SK-N-SH (cell line): ENCODE results near the gene H1-8. TPM values are rescaled to one million over a fixed set of nuclear protein-coding genes. Genes with fewer than 3 reads are reported as not detected.

Experiments
- CTCF ChIA-PET: fragments of 300-600, 350-600 bp; formaldehyde crosslinking; extraction: SDS; loops from one replicate; lab custom pipeline; 2021; lab: Yijun Ruan, JAX
- POLR2A ChIA-PET: fragments of 350-600 bp; sonication (Branson Sonifier 250); formaldehyde crosslinking; extraction: SDS; loops from one replicate; lab custom pipeline; 2020; ENCODE audit warnings: antibody characterized with exemption, inconsistent platforms; lab: Yijun Ruan, JAX
- DNase-seq: peaks from one replicate; pipeline ENCODE4 v3.0.0; 2012
- H2AFZ ChIP-seq: fragments of 200-600 bp; sonication (generic); 2 replicates; pipeline ENCODE4 v1.8.1; 2016; ENCODE audit warnings: antibody characterized with exemption, mild to moderate bottlenecking, low read depth
- H3F3A ChIP-seq: fragments of 200-600 bp; sonication (generic); replicated peaks from 2 replicates; pipeline ENCODE3; 2016; ENCODE audit warnings: antibody characterized with exemption, mild to moderate bottlenecking; ENCODE audit not compliant: insufficient read depth
- H3K27ac ChIP-seq, 2 experiments: fragments of 200-500 bp in 1 of 2; fragments of 200-600 bp in 1 of 2; sonication (Bioruptor generic) in 1 of 2; sonication (generic), shearing (Covaris generic) in 1 of 2; 2 replicates each; pipeline versions ENCODE4 v1.5.1 to v1.6.1; 2014 to 2016; ENCODE audit warnings: low read depth in 2 of 2, inconsistent platforms in 1 of 2, low read length in 1 of 2, mild to moderate bottlenecking in 1 of 2, mixed read lengths in 1 of 2
- H3K27me3 ChIP-seq: fragments of 200-600 bp; sonication (generic), shearing (Covaris generic); 2 replicates; pipeline ENCODE4 v1.6.1; 2016; ENCODE audit warnings: mixed run types; ENCODE audit not compliant: insufficient read depth
- H3K36me3 ChIP-seq, 2 experiments: fragments of 200-500 bp in 1 of 2; fragments of 200-600 bp in 1 of 2; sonication (Bioruptor generic) in 1 of 2; sonication (generic) in 1 of 2; replicated peaks in 1 of 2; 2 replicates each; pipeline versions ENCODE3 to v1.5.1; 2014 to 2016; ENCODE audit warnings: low read length in 1 of 2, mild to moderate bottlenecking in 1 of 2; ENCODE audit not compliant: insufficient read depth in 2 of 2, control insufficient read depth in 1 of 2
- H3K4me1 ChIP-seq, 2 experiments: fragments of 200-500 bp in 1 of 2; fragments of 200-600 bp in 1 of 2; sonication (Bioruptor generic) in 1 of 2; sonication (generic), shearing (Covaris generic) in 1 of 2; 2 replicates each; pipeline versions ENCODE4 v1.5.1 to v1.6.1; 2014 to 2016; ENCODE audit warnings: low read depth in 1 of 2, low read length in 1 of 2, mixed run types in 1 of 2; ENCODE audit not compliant: insufficient read depth in 2 of 2, control insufficient read depth in 1 of 2
- H3K4me2 ChIP-seq: fragments of 200-600 bp; sonication (generic), shearing (Covaris generic); 2 replicates; pipeline ENCODE4 v1.6.1; 2017; ENCODE audit warnings: mixed run types
- H3K4me3 ChIP-seq, 2 experiments: fragments of 200-500 bp in 1 of 2; fragments of 200-600 bp in 1 of 2; sonication (Bioruptor generic) in 1 of 2; sonication (generic), shearing (Covaris generic) in 1 of 2; 2 replicates each; pipeline versions ENCODE4 v1.5.1 to v1.8.1; 2014 to 2016; ENCODE audit warnings: low read depth in 2 of 2, inconsistent platforms in 1 of 2, low read length in 1 of 2, mild to moderate bottlenecking in 1 of 2, mixed read lengths in 1 of 2, moderate library complexity in 1 of 2
- H3K79me2 ChIP-seq: fragments of 200-600 bp; sonication (generic); 2 replicates; pipeline ENCODE4 v1.8.1; 2017; ENCODE audit warnings: mild to moderate bottlenecking; ENCODE audit not compliant: insufficient read depth
- H3K9ac ChIP-seq: fragments of 200-600 bp; sonication (generic); 2 replicates; pipeline ENCODE4 v1.6.1; 2017; ENCODE audit warnings: mixed run types
- H3K9me2 ChIP-seq: fragments of 200-600 bp; sonication (generic); 2 replicates; pipeline ENCODE4 v1.6.1; 2017; ENCODE audit warnings: mixed run types
- H3K9me3 ChIP-seq: fragments of 200-600 bp; sonication (generic); 2 replicates; pipeline ENCODE4 v1.6.1; 2017; ENCODE audit warnings: mixed run types, mild to moderate bottlenecking, moderate library complexity
- H4K20me1 ChIP-seq: fragments of 200-600 bp; sonication (generic); 2 replicates; pipeline ENCODE4 v1.6.1; 2017; ENCODE audit warnings: mild to moderate bottlenecking, mixed run types; ENCODE audit not compliant: insufficient read depth
- CTCF ChIP-seq: fragments of 200-600 bp; sonication (generic); IDR thresholded peaks from 2 replicates; pipeline ENCODE4 v1.6.1; 2017; ENCODE audit warnings: antibody characterized with exemption, mild to moderate bottlenecking, moderate library complexity
- EP300 ChIP-seq, 2 experiments: IDR thresholded peaks; 2 replicates each; pipeline versions ENCODE4 v1.4.0 to v1.6.1; 2012; ENCODE audit warnings: borderline replicate concordance in 1 of 2, low read depth in 1 of 2, low read length in 1 of 2
- GABPA ChIP-seq: IDR thresholded peaks from 2 replicates; pipeline ENCODE4 v1.4.0; 2012; ENCODE audit warnings: low read depth, mild to moderate bottlenecking
- JUND ChIP-seq: IDR thresholded peaks from 2 replicates; pipeline ENCODE4 v1.4.0; 2012
- NFIC ChIP-seq: IDR thresholded peaks from 2 replicates; pipeline ENCODE4 v1.4.0; 2012; ENCODE audit warnings: borderline replicate concordance
- RAD21 ChIP-seq: IDR thresholded peaks from 2 replicates; pipeline ENCODE4 v1.6.1; 2012; ENCODE audit warnings: mild to moderate bottlenecking, low read length
- RCOR1 ChIP-seq: fragments of 150-350 bp; IDR thresholded peaks from 2 replicates; pipeline ENCODE4 v1.6.1; 2017; ENCODE audit warnings: antibody characterized with exemption, low read length
- REST ChIP-seq: IDR thresholded peaks from 2 replicates; pipeline ENCODE4 v1.6.1; 2012; ENCODE audit warnings: mild to moderate bottlenecking, low read depth, low read length, moderate library complexity
- RXRA ChIP-seq: IDR thresholded peaks from 2 replicates; pipeline ENCODE4 v1.4.0; 2012; ENCODE audit warnings: low read depth, mild to moderate bottlenecking, borderline replicate concordance
- SIN3A ChIP-seq: IDR thresholded peaks from 2 replicates; pipeline ENCODE4 v1.6.1; 2012; ENCODE audit warnings: low read depth, mild to moderate bottlenecking, low read length, moderate library complexity, borderline replicate concordance
- TCF12 ChIP-seq: IDR thresholded peaks from 2 replicates; pipeline ENCODE4 v1.4.0; 2012
- TEAD4 ChIP-seq: IDR thresholded peaks from 2 replicates; pipeline ENCODE4 v1.4.0; 2012; ENCODE audit warnings: mild to moderate bottlenecking, borderline replicate concordance; ENCODE audit not compliant: insufficient read depth
- ZBTB33 ChIP-seq: IDR thresholded peaks from 2 replicates; pipeline ENCODE4 v1.4.0; 2012; ENCODE audit warnings: low read depth, borderline replicate concordance
- WGBS: methylation state at CpG from one replicate; pipeline ENCODE4 v1.1.6; 2017; ENCODE audit warnings: low lambda C conversion rate; 5-methylcytosine and 5-hydroxymethylcytosine counted together
- polyA plus RNA-seq, 3 experiments: library from polyadenylated mRNA; depleted of rRNA; stranded (reverse); fragments of >200 nt; gene quantifications; 2 replicates each; pipeline ENCODE4 v1.2.3, GENCODE V29; 2012
- TF ChIP-seq, protein P1 (sequence below): IDR thresholded peaks from 2 replicates; pipeline ENCODE4 v1.4.0; 2012; ENCODE audit warnings: low read depth, borderline replicate concordance
- TF ChIP-seq, protein P2 (sequence below): fragments of 150-350 bp; IDR thresholded peaks from 2 replicates; pipeline ENCODE4 v1.6.1; 2016; ENCODE audit warnings: mild to moderate bottlenecking, low read depth, low read length

The H1-8 gene
- polyA plus RNA-seq, 1 of the 3 experiments (the other 2 are of a cell fraction): not detected

DNA sequence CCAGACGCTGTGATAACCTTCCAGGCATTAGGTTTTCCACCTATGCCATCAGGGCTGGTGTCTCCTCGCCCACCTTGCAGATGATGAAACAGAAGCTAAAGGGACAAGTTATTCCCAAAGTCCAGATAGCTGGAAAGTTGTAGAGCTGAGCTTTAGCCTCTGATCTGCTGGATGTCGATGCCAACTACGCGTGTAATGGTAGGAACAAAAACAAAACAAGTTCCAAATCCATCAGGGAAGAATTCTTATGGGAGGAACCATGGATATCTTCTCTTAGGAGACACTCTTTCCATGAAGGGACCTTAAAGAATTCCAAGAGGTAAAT lies 42.7 kb upstream of the H1-8 start:
- Histone ChIP-seq H3K4me2 (no peak overlapping the region), H3K9me3 (no peaks in the 10 kb centered on the region), H4K20me1 (no peaks in the 10 kb centered on the region), H2AFZ (no peak overlapping the region), H3K9me2 (no peaks in the 10 kb centered on the region), H3K9ac (no peak overlapping the region), H3K27ac (no peak overlapping the region), H3K36me3 (peaks cover 3 to 21% of the 10 kb centered on the region in 2 experiments), H3K79me2 (no peaks in the 10 kb centered on the region), H3K27me3 (no peaks in the 10 kb centered on the region), H3K4me3 (no peak overlapping the region), H3F3A (no peaks in the 10 kb centered on the region), H3K4me1 (peaks cover 6 to 7% of the 10 kb centered on the region in 2 experiments; a peak in 2 of 4 replicates)
- WGBS: 98% methylated on average over 5 of the region's 5 CpGs
- ChIA-PET CTCF (interaction anchor here (2.1 to 5.8 kb wide), 2 partner anchors 9 to 329 kb away, joined by 5 to 37 read pairs; no protein-coding TSS in a partner anchor), POLR2A (no interaction called here)
- TF ChIP-seq JUND (no peak), REST (no peak), GABPA (no peak), EP300 (IDR thresholded peaks at IDR 0.05; ENCODE audit: borderline replicate concordance in 1 of 2, low read depth in 1 of 2, low read length in 1 of 2) (no peak), RAD21 (no peak), TCF12 (no peak), SIN3A (no peak), ZBTB33 (no peak), TEAD4 (no peak), CTCF (no peak), RCOR1 (no peak), RXRA (no peak), NFIC (no peak)
- TF ChIP-seq, protein P1, sequence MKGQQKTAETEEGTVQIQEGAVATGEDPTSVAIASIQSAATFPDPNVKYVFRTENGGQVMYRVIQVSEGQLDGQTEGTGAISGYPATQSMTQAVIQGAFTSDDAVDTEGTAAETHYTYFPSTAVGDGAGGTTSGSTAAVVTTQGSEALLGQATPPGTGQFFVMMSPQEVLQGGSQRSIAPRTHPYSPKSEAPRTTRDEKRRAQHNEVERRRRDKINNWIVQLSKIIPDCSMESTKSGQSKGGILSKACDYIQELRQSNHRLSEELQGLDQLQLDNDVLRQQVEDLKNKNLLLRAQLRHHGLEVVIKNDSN: no peak
- TF ChIP-seq, protein P2, sequence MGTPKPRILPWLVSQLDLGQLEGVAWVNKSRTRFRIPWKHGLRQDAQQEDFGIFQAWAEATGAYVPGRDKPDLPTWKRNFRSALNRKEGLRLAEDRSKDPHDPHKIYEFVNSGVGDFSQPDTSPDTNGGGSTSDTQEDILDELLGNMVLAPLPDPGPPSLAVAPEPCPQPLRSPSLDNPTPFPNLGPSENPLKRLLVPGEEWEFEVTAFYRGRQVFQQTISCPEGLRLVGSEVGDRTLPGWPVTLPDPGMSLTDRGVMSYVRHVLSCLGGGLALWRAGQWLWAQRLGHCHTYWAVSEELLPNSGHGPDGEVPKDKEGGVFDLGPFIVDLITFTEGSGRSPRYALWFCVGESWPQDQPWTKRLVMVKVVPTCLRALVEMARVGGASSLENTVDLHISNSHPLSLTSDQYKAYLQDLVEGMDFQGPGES: no peak
- DNase-seq: no peak
